UCSD-AML1 (cell line): ENCODE data around the gene CAMK2A.
A peak's percentile ranks its signal among the peaks of the same experiment; 100 is the strongest.

Experiments
- DNase-seq: peaks from one replicate; lab custom pipeline; 2025; ENCODE audit not compliant: unreplicated experiment; lab: John Stamatoyannopoulos, UW

Gene CAMK2A

DNA sequence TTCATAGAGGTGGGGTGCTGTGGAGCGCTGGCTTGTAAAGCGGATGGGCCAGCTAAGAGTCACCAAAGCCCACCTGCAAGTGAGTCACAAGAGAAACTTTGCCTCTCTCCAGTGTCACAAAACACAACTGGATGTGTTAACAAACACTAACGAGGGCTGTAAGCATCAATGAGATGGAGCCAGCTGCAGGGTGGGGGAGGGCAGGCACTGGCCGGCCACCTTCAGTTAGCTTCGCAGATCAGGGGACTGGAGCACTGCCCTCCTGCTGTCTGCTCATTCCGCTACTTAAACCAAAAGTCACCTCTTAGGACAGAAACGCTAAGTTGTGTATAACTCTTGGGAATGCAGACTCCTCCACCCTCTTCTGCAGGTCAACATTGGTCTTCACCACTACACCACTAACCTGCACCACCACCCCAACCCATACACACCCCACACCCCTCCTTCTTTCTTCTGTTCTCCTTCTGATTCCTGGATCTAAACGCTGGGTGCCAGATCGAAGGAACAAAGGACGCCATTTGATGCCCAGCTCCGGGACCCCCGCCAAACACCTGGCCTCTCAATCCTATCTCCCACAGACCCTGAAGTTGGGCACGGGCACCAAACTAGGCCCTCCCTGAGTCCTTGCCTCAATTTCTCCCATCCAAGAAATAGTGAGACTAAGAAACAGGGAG is 11.1 kb upstream of the CAMK2A start:
- DNase-seq: no peak

DNA sequence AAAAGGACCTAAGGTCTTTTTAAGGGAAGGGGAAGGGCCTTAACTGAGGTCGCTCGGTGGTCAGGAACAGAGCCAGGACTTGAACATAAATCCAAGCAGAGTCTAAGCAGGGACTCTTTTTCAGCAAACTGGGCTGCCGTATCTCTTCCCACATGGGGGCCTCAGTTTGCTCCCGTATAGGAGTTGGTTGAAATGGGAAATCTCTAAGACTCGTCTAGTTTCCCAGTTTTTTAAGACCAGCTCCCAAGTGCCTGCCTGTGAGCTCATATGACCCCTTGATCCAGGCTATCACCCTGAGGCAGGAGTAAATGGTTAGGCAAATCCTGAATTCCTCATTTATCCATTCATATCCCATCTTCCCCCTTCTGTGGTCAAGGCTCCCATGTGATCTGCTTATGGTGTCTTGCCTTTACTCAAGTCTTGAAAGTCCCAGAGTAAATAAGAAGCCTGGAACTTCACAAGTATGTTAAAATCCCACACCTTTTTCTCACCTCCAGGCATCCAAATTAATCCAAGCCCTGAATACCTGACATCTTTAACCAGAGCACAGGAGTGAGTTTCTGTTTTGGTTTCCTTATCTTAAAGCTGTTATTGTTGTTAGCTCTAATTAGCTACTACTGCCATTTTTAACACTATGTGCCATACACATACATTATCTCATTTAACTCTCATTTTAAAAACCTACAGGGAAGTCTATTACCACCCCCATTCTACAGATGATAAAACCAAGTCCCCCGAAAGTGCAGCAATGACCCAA is 10.2 kb upstream of the CAMK2A start:
- no peak for DNase-seq

GRCh38 chr5:150298701-150299451 is 9.3 kb upstream of the CAMK2A start:
- no peak for DNase-seq

- DNase-seq: no peak
Measured at GRCh38 chr5:150297934-150298595, 8.5 kb upstream of the CAMK2A start.

- no peak for DNase-seq
Measured at GRCh38 chr5:150297236-150297890, 7.8 kb upstream of the CAMK2A start.

GRCh38 chr5:150296496-150296895 is 6.9 kb upstream of the CAMK2A start:
- DNase-seq: no peak

- no peak for DNase-seq
Measured at GRCh38 chr5:150295741-150296486, 6.3 kb upstream of the CAMK2A start.

GRCh38 chr5:150295172-150295634 is 5.6 kb upstream of the CAMK2A start:
- DNase-seq: no peak

- no peak for DNase-seq
Measured at GRCh38 chr5:150294551-150295071, 5.0 kb upstream of the CAMK2A start.

- peak; percentile 44 for DNase-seq
Measured at GRCh38 chr5:150293091-150293941, 3.7 kb upstream of the CAMK2A start.

DNA sequence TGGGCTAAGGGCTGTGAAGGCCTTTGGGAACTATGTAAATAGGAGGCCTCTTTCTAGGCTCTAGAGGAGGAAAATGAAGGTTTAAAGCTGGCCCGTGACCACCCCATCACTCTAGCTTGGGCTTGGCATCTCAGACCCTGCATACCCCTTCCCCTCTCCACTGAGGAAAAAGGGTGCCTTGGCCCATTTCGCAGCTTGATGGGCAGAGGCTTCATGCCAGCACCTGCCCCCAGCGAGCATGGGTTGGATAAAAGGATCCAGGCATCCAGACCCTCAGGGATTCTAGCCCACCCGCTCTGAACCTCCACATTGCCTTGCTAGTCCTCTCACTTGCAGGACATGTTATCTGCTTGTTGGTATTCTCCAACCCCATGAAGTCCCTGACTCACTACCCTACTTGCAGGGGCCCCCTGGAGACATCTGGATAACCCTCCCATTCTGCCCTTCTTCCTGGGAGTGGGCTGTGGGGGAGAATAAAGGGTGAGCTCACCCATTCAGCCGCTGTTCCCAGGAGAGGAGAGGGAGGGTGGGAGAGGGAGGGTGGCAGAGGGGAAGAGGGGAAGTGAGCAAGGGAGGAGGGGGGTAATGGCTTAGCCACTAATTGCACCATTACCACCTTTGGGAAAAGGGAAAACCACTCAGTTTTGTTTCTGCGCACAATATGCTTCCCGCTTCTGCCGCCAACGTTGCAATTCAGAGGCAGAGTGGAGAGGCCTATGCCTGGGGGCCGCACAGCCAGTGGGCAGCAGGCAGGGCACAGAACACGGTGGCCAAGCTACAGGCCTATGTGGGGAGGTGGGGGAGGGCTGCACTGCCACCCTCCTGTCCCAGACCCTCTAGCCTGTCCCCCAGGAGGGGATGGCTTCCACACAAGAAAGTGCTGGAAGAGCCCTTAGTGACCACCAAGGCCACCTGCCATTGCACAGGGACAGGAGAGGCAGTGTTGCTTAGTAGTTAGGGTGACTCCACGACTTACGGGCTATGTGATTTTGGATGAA is 2.1 kb upstream of the CAMK2A start:
- no peak for DNase-seq

- DNase-seq: no peak
Measured at GRCh38 chr5:150288791-150289190, 782 bp downstream of the CAMK2A start.

- no peak for DNase-seq
Measured at GRCh38 chr5:150288361-150288760, 1.2 kb downstream of the CAMK2A start.

DNA sequence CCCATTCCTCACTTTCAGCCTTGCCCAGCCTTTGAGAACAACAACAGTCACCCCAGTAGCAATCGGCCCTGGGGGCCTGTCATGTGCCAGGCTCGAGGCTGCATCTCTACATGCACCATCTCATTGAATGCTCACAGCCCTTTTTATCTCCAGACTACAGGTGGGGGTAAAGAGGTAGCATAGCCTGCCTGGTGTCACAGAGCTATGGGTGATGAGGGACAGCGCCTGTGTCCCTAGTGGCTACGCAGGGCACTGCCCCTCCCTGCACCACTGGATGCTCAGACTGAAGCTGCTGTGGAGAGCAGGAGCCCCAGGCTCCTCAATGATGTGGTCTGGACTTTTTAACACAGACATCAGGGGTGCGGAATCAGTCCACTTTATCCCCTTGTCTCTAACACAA is 2.8 kb downstream of the CAMK2A start:
- DNase-seq: no peak

- no peak for DNase-seq
Measured at GRCh38 chr5:150285114-150285513, 4.5 kb downstream of the CAMK2A start.

- DNase-seq: no peak
Measured at GRCh38 chr5:150284311-150284710, 5.3 kb downstream of the CAMK2A start.

DNA sequence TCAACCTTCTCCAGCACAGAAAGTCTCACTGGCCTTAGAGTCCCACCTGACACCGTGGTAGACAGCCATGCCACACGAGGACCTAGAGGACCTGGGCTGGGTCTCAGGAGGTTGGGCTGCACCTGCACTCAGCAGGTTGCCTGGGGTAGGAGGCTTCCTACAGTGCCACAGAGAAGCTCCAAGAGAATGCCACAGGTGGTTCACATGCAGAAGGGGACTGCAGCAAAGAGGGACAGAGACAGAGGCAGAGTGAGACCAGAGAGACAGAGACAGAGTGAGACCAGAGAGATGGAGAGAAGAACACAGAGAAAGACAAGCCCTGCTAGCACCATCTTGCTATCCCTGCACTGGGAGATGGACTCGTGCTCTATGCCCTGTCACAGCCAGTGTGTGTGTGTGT is 5.7 kb downstream of the CAMK2A start:
- DNase-seq: no peak

DNA sequence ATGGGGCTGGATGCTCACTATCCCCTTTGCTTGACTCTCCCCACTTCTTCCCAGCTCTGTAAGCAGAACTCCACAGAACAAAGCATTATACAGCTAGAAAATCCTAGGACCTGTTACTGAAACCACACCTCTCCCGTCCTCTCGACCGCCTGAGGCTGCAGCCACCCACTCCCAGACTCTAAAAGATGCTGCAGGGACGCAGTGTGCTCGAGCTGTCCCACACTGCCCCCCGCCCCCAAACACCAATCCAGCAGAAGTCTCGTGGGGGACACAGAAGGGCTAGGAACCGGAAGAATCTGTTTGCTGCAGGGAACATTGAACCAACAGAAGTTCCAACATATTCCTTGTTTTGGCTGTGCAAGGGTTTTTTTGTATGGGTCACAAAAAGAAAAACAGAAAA is 7.6 kb downstream of the CAMK2A start:
- no peak for DNase-seq
